Stomach (tissue), 9 donors: ENCODE measurements around the gene GUCY1A2. TPM values are rescaled to one million over a fixed set of nuclear protein-coding genes. Genes with fewer than 3 reads are reported as not detected.

Experiments used
- DNase-seq, 2 donors: peaks; one replicate each; pipeline versions ENCODE4 v3.0.0 to v3.0.0-alpha.2; 2013 to 2019
- H3K27ac ChIP-seq, 5 donors: fragments of 200-600 bp in 4 of 5; sonication (generic) in 4 of 5; one replicate each; pipeline ENCODE4 v1.5.1; 2013 to 2019; ENCODE audit warnings: mild to moderate bottlenecking in 1 of 5, moderate library complexity in 1 of 5
- H3K27me3 ChIP-seq, 3 donors: fragments of 200-600 bp; sonication (generic); one replicate each; pipeline ENCODE4 v1.5.1; 2017 to 2019; ENCODE audit warnings: mixed run types in 1 of 3
- H3K36me3 ChIP-seq, 4 donors: fragments of 200-600 bp; sonication (generic); 1 replicate in 3 of 4; 2 replicates in 1 of 4; pipeline ENCODE4 v1.5.1; 2016 to 2019
- H3K4me1 ChIP-seq, 4 donors: fragments of 200-600 bp; sonication (generic); one replicate each; pipeline ENCODE4 v1.5.1; 2016 to 2019
- H3K4me3 ChIP-seq, 4 donors: fragments of 200-600 bp; sonication (generic) in 3 of 4; one replicate each; pipeline ENCODE4 v1.5.1; 2016 to 2019; ENCODE audit warnings: mild to moderate bottlenecking in 1 of 4
- H3K9me3 ChIP-seq, 4 donors: fragments of 200-600 bp; sonication (generic); one replicate each; pipeline ENCODE4 v1.5.1; 2016 to 2019
- EP300 ChIP-seq: sonication (generic); formaldehyde crosslinking; IDR thresholded peaks from one replicate; pipeline ENCODE4 v1.6.1; 2017; ENCODE audit warnings: antibody characterized with exemption
- POLR2A ChIP-seq, 4 donors: fragments of 450-650 bp; IDR thresholded peaks; one replicate each; pipeline ENCODE4 v1.6.1; 2016; ENCODE audit warnings: antibody characterized with exemption in 4 of 4, control low read depth in 2 of 4, mild to moderate bottlenecking in 1 of 4, moderate library complexity in 1 of 4
- POLR2AphosphoS5 ChIP-seq, 3 donors: sonication (generic); formaldehyde crosslinking; IDR thresholded peaks; one replicate each; pipeline ENCODE4 v1.6.1; 2016; ENCODE audit warnings: antibody characterized with exemption in 3 of 3
- WGBS, 5 donors: extraction: QIAGEN DNeasy Blood & Tissue Kit in 3 of 5; methylation state at CpG; one replicate each; pipeline versions ENCODE4 v1.1.5 to v1.1.7; 2013 to 2018; 5-methylcytosine and 5-hydroxymethylcytosine counted together
- intact Hi-C: fragments of 100-400 bp; cut with DNase I; formaldehyde crosslinking; loops from one replicate; pipeline ENCODE4 v1.15.1; 2023; ENCODE audit warnings: low total_unique reads
- polyA plus RNA-seq, 3 donors: library from polyadenylated mRNA; stranded (reverse); fragments of 200-250 nt; gene quantifications; one replicate each; pipeline ENCODE4 v1.2.3, GENCODE V29; 2013
- total RNA-seq, 5 donors: library from RNA; depleted of rRNA; stranded (reverse); fragments of >200 nt; gene quantifications; one replicate each; pipeline versions ENCODE4 v1.1.0 to v1.2.3, GENCODE V29; 2014 to 2016
- TF ChIP-seq, protein P1 (sequence below), 7 experiments: fragments of 450-650 bp in 4 of 7; fragments of 200-600 bp in 3 of 7; sonication (generic) in 3 of 7; IDR thresholded peaks; one replicate each; pipeline ENCODE4 v1.5.1; 2016 to 2019; ENCODE audit warnings: antibody characterized with exemption in 7 of 7, control low read depth in 2 of 7, mild to moderate bottlenecking in 1 of 7
- donor health status: healthy with polysubstance abuse.
- donor health status: Bipolar disorder and iron deficiency.
- donor health status: healthy.

Gene GUCY1A2
- total and polyA plus RNA-seq, 8 donors, result 0.10 to 15.1 (median 4.3) TPM

DNA sequence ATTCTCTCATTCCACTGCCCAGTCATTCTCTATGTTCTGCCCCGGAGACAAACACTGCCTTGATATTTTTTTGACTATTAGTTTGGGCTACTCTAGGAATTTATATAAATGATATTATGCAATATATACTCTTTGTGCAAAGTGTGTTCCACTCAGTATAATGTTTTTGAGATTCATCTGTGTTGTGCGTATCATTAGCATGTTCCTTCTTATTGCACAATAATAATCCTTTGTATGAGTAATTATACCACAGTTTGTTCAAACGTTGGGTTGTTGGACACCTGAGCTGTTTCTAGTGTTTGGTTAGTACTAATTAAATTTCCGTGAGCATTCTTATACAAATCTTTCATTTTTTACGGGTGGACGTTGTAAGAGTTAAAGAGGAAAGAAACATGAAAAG lies 390.6 kb downstream of the GUCY1A2 start:
- TF ChIP-seq POLR2A (IDR thresholded peaks at IDR 0.05) (no peak), POLR2AphosphoS5 (IDR thresholded peaks at IDR 0.05) (no peak), EP300 (no peak)
- TF ChIP-seq, protein P1, sequence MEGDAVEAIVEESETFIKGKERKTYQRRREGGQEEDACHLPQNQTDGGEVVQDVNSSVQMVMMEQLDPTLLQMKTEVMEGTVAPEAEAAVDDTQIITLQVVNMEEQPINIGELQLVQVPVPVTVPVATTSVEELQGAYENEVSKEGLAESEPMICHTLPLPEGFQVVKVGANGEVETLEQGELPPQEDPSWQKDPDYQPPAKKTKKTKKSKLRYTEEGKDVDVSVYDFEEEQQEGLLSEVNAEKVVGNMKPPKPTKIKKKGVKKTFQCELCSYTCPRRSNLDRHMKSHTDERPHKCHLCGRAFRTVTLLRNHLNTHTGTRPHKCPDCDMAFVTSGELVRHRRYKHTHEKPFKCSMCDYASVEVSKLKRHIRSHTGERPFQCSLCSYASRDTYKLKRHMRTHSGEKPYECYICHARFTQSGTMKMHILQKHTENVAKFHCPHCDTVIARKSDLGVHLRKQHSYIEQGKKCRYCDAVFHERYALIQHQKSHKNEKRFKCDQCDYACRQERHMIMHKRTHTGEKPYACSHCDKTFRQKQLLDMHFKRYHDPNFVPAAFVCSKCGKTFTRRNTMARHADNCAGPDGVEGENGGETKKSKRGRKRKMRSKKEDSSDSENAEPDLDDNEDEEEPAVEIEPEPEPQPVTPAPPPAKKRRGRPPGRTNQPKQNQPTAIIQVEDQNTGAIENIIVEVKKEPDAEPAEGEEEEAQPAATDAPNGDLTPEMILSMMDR (IDR thresholded peaks at IDR 0.05), result no peak
- Histone ChIP-seq H3K27ac (no peak overlapping the region), H3K27me3 (no peaks in the 10 kb centered on the region), H3K4me1 (no peaks in the 10 kb centered on the region), H3K4me3 (no peak overlapping the region), H3K36me3 (no peaks in the 10 kb centered on the region), H3K9me3 (no peaks in the 10 kb centered on the region)
- WGBS, 5 donors, result 90 to 92% (median 92%) methylated on average over 6 of the region's 6 CpGs
- DNase-seq, result no peak
- intact Hi-C loops, result no loop called here

DNA sequence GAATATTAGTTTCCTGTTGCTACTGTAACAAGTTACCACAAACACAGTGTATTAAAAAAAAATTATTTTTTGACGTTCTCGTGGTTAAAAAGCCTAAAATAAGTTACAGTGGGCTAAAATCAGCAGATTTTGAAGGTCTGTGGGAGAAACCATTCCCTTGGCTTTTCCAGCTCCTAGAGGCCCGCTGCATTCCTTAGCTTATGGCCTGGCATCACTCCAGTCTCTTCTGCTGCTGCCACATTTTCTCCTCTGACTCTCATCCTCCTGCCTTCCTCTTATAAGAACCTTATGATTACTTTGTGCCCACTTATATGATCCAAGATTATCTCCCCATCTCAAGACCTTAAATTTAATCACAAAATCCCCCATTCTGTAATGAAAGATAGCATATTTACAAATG lies 392.7 kb downstream of the GUCY1A2 start:
- peak in 1 of 2 donors; percentile 5 for DNase-seq
- intact Hi-C loops, result no loop called here
- Histone ChIP-seq H3K36me3 (no peaks in the 10 kb centered on the region), H3K27me3 (no peaks in the 10 kb centered on the region), H3K9me3 (no peaks in the 10 kb centered on the region), H3K27ac (no peak overlapping the region), H3K4me1 (no peaks in the 10 kb centered on the region), H3K4me3 (no peak overlapping the region)
- TF ChIP-seq, protein P1 (IDR thresholded peaks at IDR 0.05), result no peak
- TF ChIP-seq EP300, result no peak
- no peak for TF ChIP-seq POLR2AphosphoS5 (IDR thresholded peaks at IDR 0.05)
- no peak for TF ChIP-seq POLR2A (IDR thresholded peaks at IDR 0.05)
- 62 to 73% (median 67%) methylated on average over 3 of the region's 3 CpGs for whole genome bisulfite sequencing, 5 donors

DNA sequence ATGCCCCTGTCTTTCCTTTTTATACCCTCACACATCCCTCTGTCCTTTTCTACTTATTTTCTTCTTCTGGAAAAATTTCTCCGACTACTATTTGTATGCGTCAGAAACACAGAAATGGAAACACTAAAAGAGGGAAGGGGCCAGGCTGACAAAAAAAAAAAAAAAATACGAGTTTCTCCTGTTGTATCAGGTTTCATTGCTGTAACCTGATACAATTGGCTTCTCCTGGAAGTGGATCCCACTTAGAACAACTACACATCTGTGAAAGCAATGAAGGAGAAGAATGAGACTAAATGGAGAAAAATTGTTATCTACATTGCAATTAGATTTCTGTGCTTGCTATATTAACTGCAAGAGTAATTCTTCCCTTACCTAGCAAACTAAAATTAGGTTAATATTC lies 393.9 kb downstream of the GUCY1A2 start:
- Histone ChIP-seq H3K36me3 (no peaks in the 10 kb centered on the region), H3K27me3 (no peaks in the 10 kb centered on the region), H3K4me3 (no peak overlapping the region), H3K4me1 (no peaks in the 10 kb centered on the region), H3K27ac (no peak overlapping the region), H3K9me3 (no peaks in the 10 kb centered on the region)
- TF ChIP-seq, protein P1 (IDR thresholded peaks at IDR 0.05), result no peak
- TF ChIP-seq EP300 (no peak), POLR2AphosphoS5 (IDR thresholded peaks at IDR 0.05) (no peak), POLR2A (IDR thresholded peaks at IDR 0.05) (no peak)
- intact Hi-C loops, result no loop called here
- 62 to 68% (median 66%) methylated on average over 3 of the region's 3 CpGs for WGBS, 5 donors
- DNase-seq, result no peak
